Lower leg skin (tissue), 4 donors: ENCODE measurements around the gene F13B. TPM values are rescaled to one million over a fixed set of nuclear protein-coding genes. Genes with fewer than 3 reads are reported as not detected.
"Not testable (repeated sequence)": the region's sequence is repeated elsewhere in the genome, so short reads cannot be mapped to it uniquely, and the experiment has no call there.

Experiments used
- DNase-seq, 2 donors: peaks; one replicate each; pipeline ENCODE4 v3.0.0-alpha.2; 2019; ENCODE audit warnings: low spot score in 2 of 2
- H3K4me3 ChIP-seq: fragments of 200-600 bp; sonication (generic); 2 replicates; pipeline ENCODE4 v1.5.1; 2017; ENCODE audit warnings: mild to moderate bottlenecking, low read depth; ENCODE audit not compliant: poor library complexity, severe bottlenecking
- CTCF ChIP-seq, 3 donors: fragments of 450-650 bp; IDR thresholded peaks; one replicate each; pipeline ENCODE4 v1.5.1; 2016; ENCODE audit warnings: antibody characterized with exemption in 3 of 3, mild to moderate bottlenecking in 3 of 3, moderate library complexity in 2 of 3
- POLR2A ChIP-seq, 2 donors: fragments of 450-650 bp; IDR thresholded peaks; one replicate each; pipeline ENCODE4 v1.6.1; 2016 to 2017; ENCODE audit warnings: antibody characterized with exemption in 2 of 2, mild to moderate bottlenecking in 1 of 2, moderate library complexity in 1 of 2
- WGBS, 2 donors: methylation state at CpG; one replicate each; pipeline ENCODE4 v1.1.5; 2018; 5-methylcytosine and 5-hydroxymethylcytosine counted together
- intact Hi-C: fragments of 100-400 bp; cut with DNase I; formaldehyde crosslinking; loops from one replicate; pipeline ENCODE4 v1.15.0; 2023; ENCODE audit warnings: low total_unique reads
- total RNA-seq, 4 donors: library from RNA; depleted of rRNA; stranded (reverse); fragments of >200 nt; gene quantifications; one replicate each; pipeline ENCODE4 v1.1.0, GENCODE V29; 2016

The F13B gene
- total RNA-seq, 4 donors from 2014 or later: not detected

- no peak overlapping the region for H3K4me3 ChIP-seq
- no peak for TF ChIP-seq POLR2A (IDR thresholded peaks at IDR 0.05)
- TF ChIP-seq CTCF (IDR thresholded peaks at IDR 0.05): no peak
- intact Hi-C loops: no loop called here
- DNase-seq: no peak
- 92 to 93% methylated on average over 3 of the region's 3 CpGs for WGBS, 2 donors
Measured at GRCh38 chr1:197036861-197037260, 30.2 kb downstream of the F13B start.

- H3K4me3 ChIP-seq, DNase-seq, intact Hi-C loops: not testable (repeated sequence)
- WGBS, 2 donors: 67% methylated on average over 6 of the region's 6 CpGs
Measured at GRCh38 chr1:197034631-197035339, 32.3 kb downstream of the F13B start.

GRCh38 chr1:197029749-197030148, 37.3 kb downstream of the F13B start:
- DNase-seq: no peak
- H3K4me3 ChIP-seq: no peak overlapping the region
- no peak for TF ChIP-seq CTCF (IDR thresholded peaks at IDR 0.05)
- no peak for TF ChIP-seq POLR2A (IDR thresholded peaks at IDR 0.05)
- intact Hi-C loops: no loop called here

- DNase-seq: no peak
- TF ChIP-seq CTCF (IDR thresholded peaks at IDR 0.05): no peak
- TF ChIP-seq POLR2A (IDR thresholded peaks at IDR 0.05): no peak
- 86 to 89% methylated on average over 6 of the region's 6 CpGs for WGBS, 2 donors
- intact Hi-C loops: no loop called here
- no peak overlapping the region for H3K4me3 ChIP-seq
Measured at GRCh38 chr1:197027359-197027758, 39.7 kb downstream of the F13B start.

GRCh38 chr1:197024460-197024859, 42.6 kb downstream of the F13B start:
- H3K4me3 ChIP-seq: no peak overlapping the region
- no peak for DNase-seq
- 32 to 66% methylated on average over 1 of the region's 1 CpG for WGBS, 2 donors
- intact Hi-C loops: no loop called here
- no peak for TF ChIP-seq CTCF (IDR thresholded peaks at IDR 0.05)
- TF ChIP-seq POLR2A (IDR thresholded peaks at IDR 0.05): no peak

GRCh38 chr1:197021716-197022115, 45.3 kb downstream of the F13B start:
- no peak overlapping the region for H3K4me3 ChIP-seq
- TF ChIP-seq CTCF (IDR thresholded peaks at IDR 0.05): no peak
- no peak for TF ChIP-seq POLR2A (IDR thresholded peaks at IDR 0.05)
- intact Hi-C loops: no loop called here
- WGBS, 2 donors: 40 to 53% methylated on average over 4 of the region's 4 CpGs
- DNase-seq: no peak
